ENCODE results near the gene VAV2.

Gene VAV2

DNA sequence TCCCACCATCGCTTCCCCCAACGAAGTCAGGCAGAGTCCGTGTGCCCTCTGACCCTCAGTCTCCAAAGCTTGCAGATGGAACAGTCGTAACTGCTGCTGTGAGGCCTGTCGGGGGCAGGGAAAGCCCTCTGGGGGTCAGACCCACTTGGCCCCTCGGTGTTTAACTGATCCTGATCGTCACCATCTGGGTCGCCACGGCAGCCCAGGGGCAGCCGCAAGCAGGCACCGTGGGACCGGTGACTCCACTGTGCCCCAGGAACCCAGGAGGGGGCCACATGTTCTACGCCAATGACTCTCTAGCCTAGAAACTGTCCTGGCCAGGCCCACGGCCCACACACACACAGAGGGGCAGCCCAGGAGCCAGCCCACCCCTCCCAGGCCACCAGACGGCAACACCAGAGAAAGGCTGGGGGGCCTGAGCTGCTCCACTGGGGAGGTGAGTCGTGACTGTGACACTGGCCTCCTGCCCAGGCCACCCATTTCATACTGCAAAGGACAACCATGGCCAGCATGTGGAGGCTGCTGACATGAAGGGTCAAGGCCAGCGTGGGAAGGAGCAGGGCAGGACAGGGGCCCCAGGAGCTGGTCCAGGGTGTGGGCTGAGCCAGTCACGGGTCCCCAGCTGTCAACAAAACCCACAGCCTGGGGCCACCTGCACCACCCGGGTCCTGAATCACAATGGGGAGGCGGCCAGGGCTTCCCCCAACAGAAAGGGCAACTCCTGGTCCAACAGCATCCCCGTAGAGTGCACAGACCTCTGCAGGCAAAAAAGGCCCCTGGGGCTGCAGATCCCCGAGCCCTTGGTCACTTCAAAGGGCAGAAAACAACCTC is 20.8 kb downstream of the VAV2 start:
- TF ChIP-seq CEBPB (IDR thresholded peaks at IDR 0.05) = no peak
- no peak for TF ChIP-seq TAF1 (IDR thresholded peaks at IDR 0.05; ENCODE audit: low read depth)
- TF ChIP-seq RAD21 (IDR thresholded peaks at IDR 0.05; ENCODE audit: low read depth) = no peak
- no peak for TF ChIP-seq REST (IDR thresholded peaks at IDR 0.05; ENCODE audit: low read depth)
- no peak for TF ChIP-seq TCF12 (IDR thresholded peaks at IDR 0.05; ENCODE audit: low read depth)

GRCh38 chr9:133970581-133971058 is 21.5 kb downstream of the VAV2 start:
- no peak for TF ChIP-seq CREB1 (IDR thresholded peaks at IDR 0.05; ENCODE audit: low read depth)
- TF ChIP-seq REST (IDR thresholded peaks at IDR 0.05; ENCODE audit: low read depth) = no peak
- no peak for TF ChIP-seq ZBTB7A (IDR thresholded peaks at IDR 0.05; ENCODE audit: low read depth)
- TF ChIP-seq EP300 (IDR thresholded peaks at IDR 0.05; ENCODE audit: borderline replicate concordance) = no peak
- TF ChIP-seq TAF1 (IDR thresholded peaks at IDR 0.05; ENCODE audit: low read depth) = no peak
- TF ChIP-seq TEAD4 (IDR thresholded peaks at IDR 0.05) = no peak
- no peak for TF ChIP-seq CEBPB (IDR thresholded peaks at IDR 0.05)

DNA sequence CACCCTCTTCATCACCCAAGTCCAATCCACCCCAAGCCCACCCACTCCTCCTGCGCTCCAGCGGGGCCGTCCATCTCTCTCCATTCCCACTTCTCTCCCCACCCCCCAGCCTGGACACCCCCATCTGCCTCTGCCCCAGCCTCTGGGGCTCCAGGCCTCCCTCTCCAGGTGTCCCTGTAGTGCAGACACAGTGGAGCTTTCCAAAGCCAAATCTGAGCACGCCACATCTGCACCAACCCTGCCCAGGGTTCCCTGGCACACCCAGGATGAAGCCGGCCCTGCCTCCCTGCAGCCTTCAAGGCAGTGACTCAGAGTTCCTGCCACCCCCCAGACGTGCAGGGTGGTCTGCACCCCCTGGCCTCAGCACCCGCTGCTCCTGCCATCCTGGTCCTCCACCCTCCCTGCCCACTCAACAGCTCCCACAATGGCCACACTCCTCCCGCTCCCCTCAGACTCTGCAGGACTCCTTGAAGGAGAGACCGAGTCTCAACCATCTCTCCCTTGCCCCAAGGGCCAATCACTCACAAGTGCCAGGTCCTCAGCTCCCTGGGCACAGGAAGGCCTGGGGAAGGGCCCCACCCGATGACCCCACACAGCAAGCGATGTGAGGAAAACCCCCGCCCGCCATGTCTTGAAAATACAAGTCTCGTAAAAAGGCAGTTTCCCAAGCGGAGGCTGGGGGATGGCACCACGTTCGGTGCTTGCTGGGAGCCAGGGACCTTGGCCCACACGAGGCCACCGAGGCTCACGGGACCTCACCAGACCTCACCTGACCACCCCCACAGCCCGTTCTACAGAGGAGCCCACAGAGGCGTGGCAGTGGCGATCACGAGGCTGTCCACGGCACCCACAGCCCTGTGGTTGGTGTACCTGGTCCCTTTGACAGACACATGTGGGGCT is 22.2 kb downstream of the VAV2 start:
- TF ChIP-seq ZBTB7A (IDR thresholded peaks at IDR 0.05; ENCODE audit: low read depth) (no peak), RAD21 (IDR thresholded peaks at IDR 0.05; ENCODE audit: low read depth) (no peak), FOXM1 (IDR thresholded peaks at IDR 0.05; ENCODE audit: borderline replicate concordance, low read depth) (no peak), MAX (IDR thresholded peaks at IDR 0.05) (no peak), EP300 (IDR thresholded peaks at IDR 0.05; ENCODE audit: borderline replicate concordance) (no peak), REST (IDR thresholded peaks at IDR 0.05; ENCODE audit: low read depth) (no peak), TCF12 (IDR thresholded peaks at IDR 0.05; ENCODE audit: low read depth) (no peak), YY1 (IDR thresholded peaks at IDR 0.05; ENCODE audit: low read depth) (no peak)

DNA sequence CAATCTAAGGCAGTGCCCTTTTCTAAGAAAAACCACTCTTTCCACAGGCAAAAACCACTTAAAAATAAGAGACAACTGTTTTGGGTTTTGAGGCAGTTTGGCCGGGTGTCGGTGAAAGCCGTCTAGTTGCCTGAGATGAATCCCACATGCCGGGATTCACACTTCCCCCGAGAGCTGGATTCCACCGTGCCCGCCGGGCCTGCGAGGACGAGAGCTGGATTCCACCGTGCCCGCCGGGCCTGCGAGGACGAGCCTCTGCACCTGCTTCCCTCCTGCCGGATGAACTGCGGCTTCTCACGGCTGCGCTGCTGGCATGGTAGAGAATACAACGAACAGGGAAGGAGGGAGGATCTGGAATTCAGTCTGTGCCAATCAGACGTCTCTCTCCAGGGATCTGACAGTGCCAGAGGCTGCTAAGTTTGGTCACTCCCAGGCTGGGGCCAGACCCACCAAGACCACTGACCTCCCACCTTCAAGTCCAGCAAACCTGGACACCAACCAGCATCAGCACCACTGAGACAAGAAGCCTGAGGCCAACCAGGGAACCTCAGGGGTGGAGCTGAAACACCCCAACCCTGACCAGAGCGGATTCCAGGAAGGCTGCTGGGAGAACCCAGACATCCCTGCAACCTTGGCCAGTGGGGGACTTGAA is 23.0 kb downstream of the VAV2 start:
- TF ChIP-seq MAX (IDR thresholded peaks at IDR 0.05) (no peak), YY1 (IDR thresholded peaks at IDR 0.05; ENCODE audit: low read depth) (no peak), EP300 (IDR thresholded peaks at IDR 0.05; ENCODE audit: borderline replicate concordance) (no peak), TEAD4 (IDR thresholded peaks at IDR 0.05) (no peak), NFIC (IDR thresholded peaks at IDR 0.05) (no peak), TCF12 (IDR thresholded peaks at IDR 0.05; ENCODE audit: low read depth) (no peak), REST (IDR thresholded peaks at IDR 0.05; ENCODE audit: low read depth) (no peak)
